CMK (cell line): ENCODE data around the gene FRMD6.

Experiments
- DNase-seq: peaks from one replicate; pipeline ENCODE4 v3.0.0-alpha.2; 2010; ENCODE audit warnings: low read depth

FRMD6 gene

GRCh38 chr14:51776102-51776894 is 124.6 kb downstream of the FRMD6 start:
- DNase-seq: peak; percentile 12

GRCh38 chr14:51780006-51780692 is 128.4 kb downstream of the FRMD6 start:
- DNase-seq: peak; percentile 4
